Osteoblast (primary cell): Measurements from ENCODE around the gene MNX1. TPM values are rescaled to one million over a fixed set of nuclear protein-coding genes. Genes with fewer than 3 reads are reported as not detected.

Experiments
- DNase-seq: peaks from one replicate; pipeline ENCODE4 v3.0.0; 2011; ENCODE audit warnings: low spot score, mixed read lengths; ENCODE audit not compliant: insufficient read length; ENCODE audit errors: missing footprints
- H2AFZ ChIP-seq: 2 replicates; pipeline ENCODE4 v1.6.0; 2011; ENCODE audit warnings: mild to moderate bottlenecking, low read length
- H3K27ac ChIP-seq: 2 replicates; pipeline ENCODE4 v1.5.1; 2011; ENCODE audit warnings: mild to moderate bottlenecking, low read depth, low read length, moderate library complexity
- H3K27me3 ChIP-seq: 2 replicates; pipeline ENCODE4 v1.6.0; 2012; ENCODE audit warnings: mild to moderate bottlenecking, control low read depth, inconsistent platforms, low read length, moderate library complexity; ENCODE audit not compliant: insufficient read depth
- H3K36me3 ChIP-seq: 2 replicates; pipeline ENCODE4 v1.5.1; 2011; ENCODE audit warnings: mild to moderate bottlenecking, low read length, control low read depth, moderate library complexity; ENCODE audit not compliant: insufficient read depth
- H3K4me1 ChIP-seq: 2 replicates; pipeline ENCODE4 v1.5.1; 2011; ENCODE audit warnings: mild to moderate bottlenecking, low read length, control low read depth, moderate library complexity; ENCODE audit not compliant: insufficient read depth
- H3K4me2 ChIP-seq: 2 replicates; pipeline ENCODE4 v1.6.0; 2011; ENCODE audit warnings: mild to moderate bottlenecking, low read length; ENCODE audit not compliant: insufficient read depth
- H3K4me3 ChIP-seq: fragments of 200-600 bp; sonication (generic); 3 replicates; pipeline ENCODE4 v1.5.1; 2012; ENCODE audit warnings: mild to moderate bottlenecking, low read length, inconsistent platforms; ENCODE audit not compliant: insufficient read depth
- H3K79me2 ChIP-seq: 2 replicates; pipeline ENCODE4 v1.6.0; 2012; ENCODE audit warnings: mild to moderate bottlenecking, low read length, control low read depth, inconsistent platforms; ENCODE audit not compliant: insufficient read depth
- H3K9me3 ChIP-seq: 2 replicates; pipeline ENCODE4 v1.5.1; 2011; ENCODE audit warnings: low read depth, low read length, control low read depth
- H4K20me1 ChIP-seq: 2 replicates; pipeline ENCODE4 v1.6.0; 2012; ENCODE audit warnings: mild to moderate bottlenecking, low read length, control low read depth; ENCODE audit not compliant: insufficient read depth
- CTCF ChIP-seq: IDR thresholded peaks from 2 replicates; pipeline ENCODE4 v1.5.1; 2011; ENCODE audit warnings: mild to moderate bottlenecking, low read depth, low read length, moderate library complexity; ENCODE audit errors: extremely low read depth
- total RNA-seq: library from RNA; depleted of rRNA; stranded (reverse); fragments of >200 nt; gene quantifications from 2 replicates; pipeline ENCODE4 v1.2.3, GENCODE V29; 2012

Gene MNX1
- total RNA-seq, 1 donor, result not detected

GRCh38 chr7:157032644-157033482, 22.4 kb upstream of the MNX1 start:
- peak; percentile 52 for DNase-seq
- Histone ChIP-seq H3K27ac (no peak overlapping the region), H3K4me2 (no peak overlapping the region), H3K36me3 (no peaks in the 10 kb centered on the region), H3K4me3 (no peak overlapping the region), H3K27me3 (peaks cover 12% of the 10 kb centered on the region), H3K9me3 (no peaks in the 10 kb centered on the region), H4K20me1 (no peaks in the 10 kb centered on the region), H3K4me1 (no peaks in the 10 kb centered on the region), H2AFZ (no peak overlapping the region), H3K79me2 (no peaks in the 10 kb centered on the region)
- no peak for TF ChIP-seq CTCF

GRCh38 chr7:157032128-157032527, 21.7 kb upstream of the MNX1 start:
- no peak for TF ChIP-seq CTCF
- DNase-seq, result peak; percentile 45
- Histone ChIP-seq H3K4me1 (no peaks in the 10 kb centered on the region), H4K20me1 (no peaks in the 10 kb centered on the region), H3K27ac (no peak overlapping the region), H3K36me3 (no peaks in the 10 kb centered on the region), H3K79me2 (no peaks in the 10 kb centered on the region), H3K4me3 (no peak overlapping the region), H2AFZ (no peak overlapping the region), H3K4me2 (no peak overlapping the region), H3K27me3 (peaks cover 12% of the 10 kb centered on the region), H3K9me3 (no peaks in the 10 kb centered on the region)

- Histone ChIP-seq H3K4me2 (no peak overlapping the region), H3K27me3 (peaks cover 46% of the 10 kb centered on the region), H3K27ac (no peak overlapping the region), H3K4me1 (no peaks in the 10 kb centered on the region), H4K20me1 (no peaks in the 10 kb centered on the region), H2AFZ (no peak overlapping the region), H3K9me3 (no peaks in the 10 kb centered on the region), H3K4me3 (no peak overlapping the region), H3K79me2 (no peaks in the 10 kb centered on the region), H3K36me3 (no peaks in the 10 kb centered on the region)
- TF ChIP-seq CTCF, result no peak
- DNase-seq, result no peak
Measured at GRCh38 chr7:157028199-157028903, 17.9 kb upstream of the MNX1 start.

- H4K20me1 ChIP-seq, result no peaks in the 10 kb centered on the region
- no peak overlapping the region for H2AFZ ChIP-seq
- no peak overlapping the region for H3K4me2 ChIP-seq
- H3K4me1 ChIP-seq, result no peaks in the 10 kb centered on the region
- no peaks in the 10 kb centered on the region for H3K79me2 ChIP-seq
- no peak overlapping the region for H3K27ac ChIP-seq
- DNase-seq, result peak; percentile 81
- no peaks in the 10 kb centered on the region for H3K36me3 ChIP-seq
- no peaks in the 10 kb centered on the region for H3K9me3 ChIP-seq
- H3K27me3 ChIP-seq, result peaks cover 53% of the 10 kb centered on the region
- H3K4me3 ChIP-seq, result no peak overlapping the region
- no peak for TF ChIP-seq CTCF
Measured at GRCh38 chr7:157027568-157028198, 17.2 kb upstream of the MNX1 start.
